Activated T-helper 1 cell treated with Interleukin-2 at 50 U/mL for 16 hours (primary cell): Measurements from ENCODE around the gene NHLH1.

ENCODE experiments used
- DNase-seq: peaks from one replicate; pipeline ENCODE4 v3.0.0-alpha.2; 2020; ENCODE audit warnings: low read depth

Gene NHLH1

DNA sequence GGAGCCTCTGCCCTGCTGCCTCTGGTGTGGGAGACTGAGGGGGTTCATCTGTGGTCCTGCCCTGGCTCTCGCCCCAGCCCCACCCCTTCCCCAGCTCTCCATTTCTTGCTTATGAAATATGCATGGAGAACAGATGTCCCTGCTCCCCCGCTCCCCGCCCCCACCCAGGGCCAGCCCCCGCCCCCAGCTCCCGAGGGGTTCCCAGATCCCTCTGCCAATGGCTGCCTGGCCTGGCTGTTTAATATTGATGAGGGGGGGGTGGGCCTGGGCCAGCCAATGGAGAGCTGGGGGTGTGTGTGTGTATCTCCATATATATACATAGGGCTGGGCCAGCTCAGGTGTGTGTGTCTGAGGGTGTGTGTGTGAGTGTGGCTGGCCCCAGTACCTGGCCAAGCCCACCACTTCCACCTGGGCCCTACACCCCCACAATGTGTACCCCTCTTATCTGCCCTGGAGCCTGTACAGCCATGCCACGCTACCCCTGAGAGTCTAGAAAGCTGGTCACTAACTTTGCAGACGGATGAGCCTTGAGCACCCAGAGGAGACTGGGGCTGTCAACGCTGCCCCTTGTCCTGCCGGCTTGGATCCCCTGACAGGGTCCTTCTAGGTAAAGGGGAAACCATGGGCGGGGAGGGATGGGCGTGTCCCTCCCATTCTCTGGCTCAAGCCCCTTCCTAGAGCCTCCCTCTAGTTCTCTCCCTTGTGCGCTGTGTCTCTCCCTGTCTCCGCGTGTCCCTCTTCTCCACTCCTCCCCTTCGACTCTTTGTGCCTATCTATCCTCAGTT is at the start of gene NHLH1:
NHLH1 (plus strand) TSS at position 341 of the 785 bp plus-strand sequence. CDS start 3,661 bp downstream, outside the sequence.
- no peak for DNase-seq

GRCh38 chr1:160322831-160323230 is 44.0 kb upstream of the NHLH1 start:
- DNase-seq = no peak

DNA sequence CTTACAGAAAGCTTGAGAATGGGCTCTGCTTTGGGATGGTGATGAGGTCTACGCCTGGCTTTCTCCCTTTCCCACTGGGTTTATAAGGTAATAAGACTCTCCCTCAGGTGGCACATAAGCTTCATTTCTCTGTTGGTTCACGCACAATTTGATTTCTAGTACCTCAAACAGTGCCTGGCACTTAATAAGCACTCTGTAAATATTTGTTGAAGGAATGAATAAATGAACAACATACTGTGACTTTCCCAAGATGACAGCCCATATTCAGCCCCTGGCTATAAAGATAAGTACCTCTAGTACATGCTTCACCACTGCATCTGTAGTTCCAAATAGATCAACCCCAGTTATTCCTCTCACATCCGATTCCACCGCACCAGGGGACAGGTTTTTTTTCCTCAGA is 41.6 kb upstream of the NHLH1 start:
- no peak for DNase-seq

DNA sequence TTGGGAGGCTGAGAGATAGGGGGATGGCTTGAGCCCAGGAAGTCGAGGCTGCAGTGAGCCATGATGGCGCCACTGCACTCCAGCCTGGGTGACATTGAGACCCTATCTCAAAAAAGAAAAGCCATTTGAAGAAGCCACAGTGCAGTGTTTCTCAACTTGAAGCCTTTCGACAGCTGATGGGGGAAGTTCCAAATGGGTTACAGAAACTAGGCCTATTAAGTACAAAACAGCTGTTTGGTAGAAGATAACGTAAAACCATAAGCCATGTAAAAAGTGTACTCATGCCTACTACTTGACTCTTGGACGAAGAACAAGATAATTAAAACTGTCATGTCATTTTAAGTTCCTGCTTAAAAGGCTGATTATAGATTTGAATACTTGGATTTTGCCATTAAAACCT is 40.5 kb upstream of the NHLH1 start:
- DNase-seq = no peak

DNA sequence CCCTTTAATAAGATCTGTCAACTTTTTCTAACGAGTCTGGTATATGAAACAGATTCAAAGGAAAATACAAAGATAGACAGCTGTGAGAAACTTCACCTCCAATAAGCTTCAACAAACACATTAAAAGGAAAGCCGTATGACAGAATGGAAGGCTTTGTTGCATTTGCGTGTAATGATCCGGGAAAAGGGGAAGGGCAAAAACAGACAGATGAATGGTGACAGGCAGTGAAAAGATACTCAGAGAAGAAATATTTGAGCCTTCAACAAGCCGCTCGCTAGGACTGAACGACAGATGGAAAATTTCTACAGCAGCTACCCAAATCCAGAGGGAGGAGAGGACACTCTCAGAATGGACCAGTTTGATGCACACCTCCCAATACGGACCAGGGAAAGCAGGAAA is 38.7 kb upstream of the NHLH1 start:
- no peak for DNase-seq

- DNase-seq = no peak
Observed at GRCh38 chr1:160330119-160330518, 36.8 kb upstream of the NHLH1 start.

- DNase-seq = no peak
Observed at GRCh38 chr1:160332516-160332915, 34.4 kb upstream of the NHLH1 start.

- DNase-seq = no peak
Observed at GRCh38 chr1:160338580-160338979, 28.3 kb upstream of the NHLH1 start.

DNA sequence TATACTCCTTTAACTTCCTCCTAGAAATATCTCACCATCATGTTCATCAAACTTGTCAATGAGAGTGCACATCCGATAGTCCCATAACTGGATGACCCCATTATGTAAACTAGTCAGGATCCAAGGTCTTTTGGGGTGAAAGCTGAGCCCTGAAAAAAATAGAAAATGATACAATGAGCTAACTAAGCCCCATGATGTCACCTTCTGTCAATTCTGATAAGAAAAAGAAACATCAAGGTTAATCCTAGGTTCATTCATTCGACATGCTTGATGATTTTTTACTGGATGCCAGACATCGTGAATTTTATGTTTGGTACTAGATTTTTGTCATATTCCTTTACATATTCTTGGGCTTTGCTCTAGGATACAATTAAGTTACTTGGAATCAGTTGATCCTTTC is 26.7 kb upstream of the NHLH1 start:
- no peak for DNase-seq

- DNase-seq = no peak
Observed at GRCh38 chr1:160340866-160341265, 26.0 kb upstream of the NHLH1 start.

- DNase-seq = no peak
Observed at GRCh38 chr1:160342526-160342925, 24.3 kb upstream of the NHLH1 start.

DNA sequence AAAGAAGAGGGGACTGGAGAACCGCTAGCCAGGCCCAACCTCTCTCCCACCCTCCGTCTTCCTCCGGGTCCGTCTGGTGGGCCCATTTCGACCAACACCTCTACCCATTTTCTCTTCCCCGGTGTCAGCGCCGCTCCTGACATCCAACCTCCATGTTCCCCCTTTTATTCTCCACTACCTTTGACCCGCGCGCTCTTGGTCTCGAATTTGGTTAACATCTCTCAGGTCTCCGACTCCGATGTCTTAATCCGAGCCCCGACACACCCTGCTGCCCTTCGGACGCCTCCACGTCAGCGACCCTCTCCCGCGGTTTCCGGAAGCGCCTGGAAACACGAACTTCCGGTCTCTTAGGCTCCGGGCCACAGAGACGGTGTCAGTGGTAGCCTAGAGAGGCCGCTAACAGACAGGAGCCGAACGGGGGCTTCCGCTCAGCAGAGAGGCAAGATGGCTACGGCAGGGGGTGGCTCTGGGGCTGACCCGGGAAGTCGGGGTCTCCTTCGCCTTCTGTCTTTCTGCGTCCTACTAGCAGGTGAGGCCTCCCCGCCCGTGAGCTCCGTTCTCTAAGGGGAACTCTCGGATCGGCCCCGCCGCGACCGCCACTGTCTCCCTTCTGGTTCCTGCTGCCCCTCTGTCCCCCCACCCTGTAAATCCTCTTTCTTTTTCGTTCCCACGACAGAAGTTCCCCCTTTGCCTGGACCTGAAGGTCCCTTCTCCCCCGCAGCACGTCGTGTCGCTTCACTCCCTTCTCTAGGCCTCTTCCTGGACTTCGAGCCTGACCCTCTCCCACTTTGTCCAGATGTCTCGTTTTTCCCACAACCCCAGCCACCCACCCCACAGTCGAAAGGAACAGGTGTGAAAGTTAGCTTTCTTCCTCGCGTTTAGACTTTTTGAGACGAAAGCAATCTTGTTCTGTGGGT is 23.7 kb upstream of the NHLH1 start, which contains the start of the genes COPA and NCSTN:
COPA (minus strand) TSS at position 298 of the 917 bp plus-strand sequence; CDS start at position 218, 80 bp downstream.
NCSTN (plus strand) TSS at position 431 of the 917 bp plus-strand sequence; CDS start at position 445, 14 bp downstream.
- DNase-seq = peak; percentile 83

DNA sequence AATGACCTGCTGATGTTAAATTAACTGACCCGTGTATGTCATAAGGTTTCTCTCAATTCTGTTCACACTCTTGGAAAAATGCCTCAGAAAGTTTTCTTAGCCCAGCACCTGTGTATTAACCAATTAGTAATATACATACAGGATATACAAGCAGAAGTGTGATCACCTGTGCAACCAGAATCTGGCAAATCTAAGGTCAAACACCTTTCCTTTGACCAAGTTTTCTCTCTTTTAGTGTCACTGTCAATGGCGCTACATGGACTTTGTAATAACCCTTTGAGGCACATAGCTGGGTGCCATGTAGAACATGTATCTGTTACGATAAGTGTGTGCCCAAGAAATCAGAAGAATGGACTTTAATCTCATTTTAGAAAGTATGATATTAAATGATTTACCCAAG is 22.6 kb upstream of the NHLH1 start:
- no peak for DNase-seq

- DNase-seq = no peak
Observed at GRCh38 chr1:160344936-160345335, 21.9 kb upstream of the NHLH1 start.

- no peak for DNase-seq
Observed at GRCh38 chr1:160346463-160346862, 20.4 kb upstream of the NHLH1 start.

DNA sequence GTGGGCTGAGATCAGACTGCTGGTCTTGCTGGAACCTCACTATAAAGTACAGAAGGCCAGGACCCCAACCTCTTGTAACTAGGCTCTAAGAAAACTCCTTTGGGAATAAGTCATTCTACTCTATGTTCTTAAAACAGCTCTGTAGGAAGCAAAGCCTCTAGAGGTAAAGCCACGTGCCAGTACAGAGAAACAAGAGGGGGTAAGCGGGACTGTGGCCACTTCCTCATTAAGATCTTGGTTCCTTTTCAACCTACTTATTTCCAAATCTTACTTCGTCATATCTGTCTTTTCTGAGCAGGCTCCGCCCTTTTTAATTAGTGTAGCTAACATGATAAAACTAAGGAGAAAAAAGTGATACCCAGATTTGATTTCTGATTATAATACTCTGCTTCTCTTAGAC is 19.9 kb upstream of the NHLH1 start:
- no peak for DNase-seq

DNA sequence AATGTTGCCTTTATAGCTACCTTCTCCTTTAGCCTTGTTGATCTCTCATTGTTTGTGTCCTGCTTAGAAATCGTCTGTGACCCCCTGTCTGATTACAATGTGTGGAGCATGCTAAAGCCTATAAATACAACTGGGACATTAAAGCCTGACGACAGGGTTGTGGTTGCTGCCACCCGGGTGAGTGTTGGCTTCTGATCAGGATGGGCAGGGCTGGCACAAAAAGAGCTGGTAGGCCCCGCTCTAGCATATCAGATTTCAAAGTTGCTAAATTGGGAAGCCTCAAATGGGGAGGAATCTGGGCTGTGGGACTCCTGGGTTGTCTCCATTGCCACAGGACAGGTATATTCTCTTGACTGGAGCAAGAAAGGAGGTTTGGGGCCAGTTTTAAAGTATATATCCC is 15.2 kb upstream of the NHLH1 start:
- no peak for DNase-seq

DNA sequence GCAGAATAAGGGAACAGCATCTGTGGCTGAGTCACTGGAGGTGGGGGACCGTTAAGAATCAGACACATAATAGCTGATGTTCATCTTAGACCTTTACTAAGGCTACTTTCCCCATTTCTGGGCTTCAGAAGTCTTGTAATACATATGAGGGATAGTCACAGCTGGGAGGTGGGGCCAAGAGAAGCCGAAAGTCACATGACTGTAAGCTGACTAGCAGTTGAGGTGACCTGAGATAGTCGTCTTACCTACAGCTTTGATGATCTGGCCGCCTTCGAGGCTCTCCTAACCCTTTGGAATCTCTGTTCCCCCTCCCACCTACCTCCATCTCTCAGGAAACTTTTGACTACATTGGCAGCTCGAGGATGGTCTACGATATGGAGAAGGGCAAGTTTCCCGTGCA is 14.3 kb upstream of the NHLH1 start:
- DNase-seq = no peak

DNA sequence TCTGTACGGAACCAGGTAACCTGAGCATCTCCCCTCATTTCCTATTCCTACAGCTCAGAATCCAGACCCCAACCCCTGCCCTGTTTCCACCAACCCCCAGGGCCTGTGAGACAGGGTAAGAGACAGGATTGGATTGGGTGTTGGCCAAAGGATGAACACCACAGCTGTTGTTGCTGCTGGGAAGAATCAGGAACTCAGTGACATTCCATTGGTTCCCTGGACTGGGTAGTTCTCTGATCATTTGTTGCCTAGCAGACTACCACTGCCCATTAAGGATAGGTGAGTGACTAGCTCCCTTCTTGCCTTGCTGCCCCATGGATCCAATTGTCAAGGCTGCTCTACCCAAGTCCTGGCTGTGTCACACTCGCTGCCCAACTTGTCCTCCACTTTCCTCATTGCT is 13.6 kb upstream of the NHLH1 start:
- no peak for DNase-seq

- no peak for DNase-seq
Observed at GRCh38 chr1:160354388-160354985, 12.4 kb upstream of the NHLH1 start.

DNA sequence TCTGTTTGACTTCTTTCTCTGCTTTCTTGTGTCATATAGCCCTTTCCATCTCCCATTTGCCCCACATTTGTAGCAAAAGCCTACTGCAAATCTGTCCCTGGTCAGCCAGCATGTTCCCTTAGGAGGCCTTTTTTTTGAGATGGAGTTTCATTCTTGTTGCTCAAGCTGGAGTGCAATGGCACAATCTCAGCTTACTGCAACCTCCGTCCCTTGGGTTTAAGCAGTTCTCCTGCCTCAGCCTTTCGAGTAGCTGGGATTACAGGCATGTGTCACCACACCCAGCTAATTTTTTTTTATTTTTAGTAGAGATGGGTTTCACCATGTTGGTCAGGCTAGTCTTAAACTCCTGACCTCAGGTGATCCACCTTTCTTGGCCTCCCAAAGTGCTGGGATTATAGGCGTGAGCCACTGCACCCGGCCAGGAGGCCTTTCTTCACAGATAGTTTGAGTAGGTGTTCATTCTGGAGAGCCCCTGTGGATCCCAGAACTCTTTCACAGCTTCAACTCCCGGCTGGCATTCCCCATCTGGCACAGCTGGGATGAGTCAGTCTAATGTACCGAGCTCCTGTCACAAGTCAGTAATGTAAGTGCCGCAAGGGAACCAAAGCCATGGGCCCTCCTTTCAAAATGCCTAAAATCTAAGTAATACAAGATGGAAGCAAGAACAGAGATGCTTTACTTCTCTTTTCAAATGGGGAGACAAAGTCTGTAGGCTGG is 9.4 kb upstream of the NHLH1 start:
- no peak for DNase-seq

DNA sequence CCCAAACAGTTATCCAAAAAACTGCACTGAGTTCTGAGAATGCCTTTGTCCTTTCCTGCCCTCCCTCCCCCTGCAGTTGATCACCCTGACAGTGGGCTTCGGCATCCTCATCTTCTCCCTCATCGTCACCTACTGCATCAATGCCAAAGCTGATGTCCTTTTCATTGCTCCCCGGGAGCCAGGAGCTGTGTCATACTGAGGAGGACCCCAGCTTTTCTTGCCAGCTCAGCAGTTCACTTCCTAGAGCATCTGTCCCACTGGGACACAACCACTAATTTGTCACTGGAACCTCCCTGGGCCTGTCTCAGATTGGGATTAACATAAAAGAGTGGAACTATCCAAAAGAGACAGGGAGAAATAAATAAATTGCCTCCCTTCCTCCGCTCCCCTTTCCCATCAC is 8.8 kb upstream of the NHLH1 start:
- DNase-seq = no peak
